Retinal pigment epithelial cell (primary cell): Measurements from ENCODE around the gene KATNB1.

Source experiments
- DNase-seq: peaks from one replicate; pipeline ENCODE4 v3.0.0-alpha.2; 2010; ENCODE audit warnings: low read depth
- H3K4me3 ChIP-seq: 2 replicates; pipeline ENCODE4 v1.5.1; 2011; ENCODE audit warnings: mild to moderate bottlenecking, low read length, control low read depth, moderate library complexity
- CTCF ChIP-seq: conservative IDR thresholded peaks from 2 replicates; pipeline ENCODE4 v1.5.1; 2011; ENCODE audit warnings: low read depth, low read length, control low read depth, inconsistent platforms

KATNB1 gene

GRCh38 chr16:57798267-57798810, 62.8 kb downstream of the KATNB1 start:
- TF ChIP-seq CTCF, result no peak
- peak overlapping the region; percentile 8 for H3K4me3 ChIP-seq
- DNase-seq, result no peak

GRCh38 chr16:57798953-57799599, 63.5 kb downstream of the KATNB1 start:
- H3K4me3 ChIP-seq, result no peak overlapping the region

GRCh38 chr16:57799600-57800199, 64.1 kb downstream of the KATNB1 start:
- no peak for TF ChIP-seq CTCF
- no peak for DNase-seq
- H3K4me3 ChIP-seq, result no peak overlapping the region

More at GRCh38 chr16:57798953-57799599, 63.5 kb downstream of the KATNB1 start:
- no peak for DNase-seq
- no peak for TF ChIP-seq CTCF

- no peak for TF ChIP-seq CTCF
- DNase-seq, result no peak
- H3K4me3 ChIP-seq, result peak overlapping the region; percentile 66
Observed at GRCh38 chr16:57800200-57801097, 64.9 kb downstream of the KATNB1 start.

- no peak for DNase-seq
- peak overlapping the region; percentile 66 for H3K4me3 ChIP-seq
Observed at GRCh38 chr16:57801098-57801808, 65.7 kb downstream of the KATNB1 start.

More at GRCh38 chr16:57801098-57801808, 65.7 kb downstream of the KATNB1 start:
- TF ChIP-seq CTCF, result peak; percentile 11
